SU-DHL-6 (cell line): Measurements from ENCODE around the gene RAB3C.

Experiments used
- EZH2phosphoT487 ChIP-seq: fragments of 200-600 bp; sonication (generic), shearing (Covaris generic); conservative IDR thresholded peaks from 2 replicates; pipeline ENCODE4 v1.6.1; 2018; ENCODE audit warnings: mild to moderate bottlenecking, antibody characterized with exemption, low read length, moderate library complexity, mixed read lengths
- TF ChIP-seq, protein P1 (sequence below): fragments of 200-600 bp; sonication (generic); IDR thresholded peaks from one replicate; pipeline ENCODE4 v1.5.1; 2017; ENCODE audit warnings: antibody characterized with exemption, mild to moderate bottlenecking, low read length, moderate library complexity; ENCODE audit not compliant: insufficient read depth, poor library complexity, severe bottlenecking

- no peak for TF ChIP-seq EZH2phosphoT487
- TF ChIP-seq, protein P1, sequence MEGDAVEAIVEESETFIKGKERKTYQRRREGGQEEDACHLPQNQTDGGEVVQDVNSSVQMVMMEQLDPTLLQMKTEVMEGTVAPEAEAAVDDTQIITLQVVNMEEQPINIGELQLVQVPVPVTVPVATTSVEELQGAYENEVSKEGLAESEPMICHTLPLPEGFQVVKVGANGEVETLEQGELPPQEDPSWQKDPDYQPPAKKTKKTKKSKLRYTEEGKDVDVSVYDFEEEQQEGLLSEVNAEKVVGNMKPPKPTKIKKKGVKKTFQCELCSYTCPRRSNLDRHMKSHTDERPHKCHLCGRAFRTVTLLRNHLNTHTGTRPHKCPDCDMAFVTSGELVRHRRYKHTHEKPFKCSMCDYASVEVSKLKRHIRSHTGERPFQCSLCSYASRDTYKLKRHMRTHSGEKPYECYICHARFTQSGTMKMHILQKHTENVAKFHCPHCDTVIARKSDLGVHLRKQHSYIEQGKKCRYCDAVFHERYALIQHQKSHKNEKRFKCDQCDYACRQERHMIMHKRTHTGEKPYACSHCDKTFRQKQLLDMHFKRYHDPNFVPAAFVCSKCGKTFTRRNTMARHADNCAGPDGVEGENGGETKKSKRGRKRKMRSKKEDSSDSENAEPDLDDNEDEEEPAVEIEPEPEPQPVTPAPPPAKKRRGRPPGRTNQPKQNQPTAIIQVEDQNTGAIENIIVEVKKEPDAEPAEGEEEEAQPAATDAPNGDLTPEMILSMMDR = no peak
Observed at GRCh38 chr5:58675341-58675740, 92.5 kb downstream of the RAB3C start.
